ENCODE measurements around the gene RCAN1. TPM values are rescaled to one million over a fixed set of nuclear protein-coding genes. Genes with fewer than 3 reads are reported as not detected.
A peak's percentile ranks its signal among the peaks of the same experiment; 100 is the strongest.
"Not testable (repeated sequence)": the region's sequence is repeated elsewhere in the genome, so short reads cannot be mapped to it uniquely, and the experiment has no call there.

Gene RCAN1
- total RNA-seq, 6 donors from 2014 or later: 24.7 to 36.2 (median 29.4) TPM

DNA sequence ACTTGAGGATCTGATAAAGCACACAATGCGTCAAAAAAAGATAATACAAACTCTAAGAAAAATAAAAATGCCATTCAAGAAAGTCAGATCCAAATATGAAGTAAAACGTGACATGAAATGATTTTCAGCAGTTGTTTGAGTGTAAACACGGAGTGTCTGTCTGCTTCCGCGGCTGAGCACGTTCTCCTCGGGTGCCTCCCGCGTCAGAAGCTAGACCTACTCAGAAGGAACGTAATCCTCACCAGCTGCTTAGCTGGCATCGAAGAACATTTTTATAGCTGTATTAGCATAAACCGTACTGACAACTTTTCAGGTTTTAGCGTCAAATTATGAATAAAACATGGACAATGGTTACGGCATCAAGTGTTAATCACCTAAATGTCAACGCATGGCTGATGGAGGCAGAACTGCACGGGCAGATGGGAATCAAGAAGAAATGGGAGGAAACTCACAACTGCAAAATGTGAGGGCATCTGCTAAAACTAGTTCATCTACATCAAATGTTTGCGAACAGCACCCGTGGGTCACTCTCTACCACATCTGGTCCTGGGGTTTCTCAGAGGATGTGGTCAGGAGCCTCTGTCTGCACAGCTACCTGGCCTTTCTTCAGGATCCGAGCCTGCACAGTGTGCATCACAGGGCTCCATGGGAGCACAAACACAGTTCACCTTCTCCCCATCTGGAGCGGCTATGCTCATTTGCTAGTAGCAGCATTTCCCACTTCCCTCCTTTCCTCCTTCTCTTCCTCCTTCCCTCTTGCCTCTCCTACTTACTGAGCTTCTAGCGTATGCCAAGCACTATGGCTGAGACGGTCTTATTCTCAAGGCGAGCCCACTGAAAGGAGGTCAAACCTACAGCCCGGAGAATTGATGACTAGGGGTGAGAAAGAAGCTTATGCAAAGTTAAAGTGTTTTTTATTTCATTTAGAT is 40.0 kb downstream of the RCAN1 start:
- Histone ChIP-seq H3K27ac (peak overlapping the region in 1 of 4 donors; percentile 24), H3K9me3 (no peaks in the 10 kb centered on the region), H3K4me3 (no peak overlapping the region), H3K36me3 (no peaks in the 10 kb centered on the region), H3K27me3 (no peaks in the 10 kb centered on the region), H3K4me1 (peaks cover 6 to 14% (median 11%) of the 10 kb centered on the region in 4 donors)
- WGBS, 2 donors: 88 to 90% methylated on average over 24 of the region's 24 CpGs
- ATAC-seq (ENCODE audit: low FRiP score in 2 of 2) (no peak), DNase-seq (no peak)
- TF ChIP-seq POLR2A (IDR thresholded peaks at IDR 0.05): no peak
- TF ChIP-seq, protein P1, sequence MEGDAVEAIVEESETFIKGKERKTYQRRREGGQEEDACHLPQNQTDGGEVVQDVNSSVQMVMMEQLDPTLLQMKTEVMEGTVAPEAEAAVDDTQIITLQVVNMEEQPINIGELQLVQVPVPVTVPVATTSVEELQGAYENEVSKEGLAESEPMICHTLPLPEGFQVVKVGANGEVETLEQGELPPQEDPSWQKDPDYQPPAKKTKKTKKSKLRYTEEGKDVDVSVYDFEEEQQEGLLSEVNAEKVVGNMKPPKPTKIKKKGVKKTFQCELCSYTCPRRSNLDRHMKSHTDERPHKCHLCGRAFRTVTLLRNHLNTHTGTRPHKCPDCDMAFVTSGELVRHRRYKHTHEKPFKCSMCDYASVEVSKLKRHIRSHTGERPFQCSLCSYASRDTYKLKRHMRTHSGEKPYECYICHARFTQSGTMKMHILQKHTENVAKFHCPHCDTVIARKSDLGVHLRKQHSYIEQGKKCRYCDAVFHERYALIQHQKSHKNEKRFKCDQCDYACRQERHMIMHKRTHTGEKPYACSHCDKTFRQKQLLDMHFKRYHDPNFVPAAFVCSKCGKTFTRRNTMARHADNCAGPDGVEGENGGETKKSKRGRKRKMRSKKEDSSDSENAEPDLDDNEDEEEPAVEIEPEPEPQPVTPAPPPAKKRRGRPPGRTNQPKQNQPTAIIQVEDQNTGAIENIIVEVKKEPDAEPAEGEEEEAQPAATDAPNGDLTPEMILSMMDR (IDR thresholded peaks at IDR 0.05): no peak

DNA sequence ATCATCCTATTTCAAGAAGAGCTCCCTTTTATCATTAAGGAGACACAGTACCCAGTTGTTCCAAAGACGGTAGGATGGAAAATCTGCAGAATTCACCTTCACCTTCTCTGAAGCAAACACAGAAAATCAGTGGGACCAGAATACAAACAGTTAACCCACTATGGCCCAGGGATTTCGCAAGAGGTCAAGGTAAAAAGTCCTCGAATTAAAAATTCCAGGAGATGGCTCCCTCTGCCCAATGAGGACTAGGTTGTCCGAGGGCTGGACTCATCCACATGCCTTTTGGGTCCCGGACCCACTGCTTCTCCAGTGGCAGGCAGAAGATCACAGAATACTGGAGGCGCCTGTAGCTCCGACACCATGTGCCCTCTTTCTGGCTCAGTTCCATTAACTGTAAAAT is 42.9 kb downstream of the RCAN1 start:
- DNase-seq (no peak), ATAC-seq (ENCODE audit: low FRiP score in 2 of 2) (no peak)
- Histone ChIP-seq H3K9me3 (no peaks in the 10 kb centered on the region), H3K4me3 (no peak overlapping the region), H3K27me3 (no peaks in the 10 kb centered on the region), H3K27ac (no peak overlapping the region), H3K36me3 (no peaks in the 10 kb centered on the region), H3K4me1 (peaks cover 6 to 13% (median 10%) of the 10 kb centered on the region in 4 donors)
- 73 to 79% methylated on average over 7 of the region's 7 CpGs for WGBS, 2 donors
- no peak for TF ChIP-seq POLR2A (IDR thresholded peaks at IDR 0.05)
- no peak for TF ChIP-seq POLR2AphosphoS5 (IDR thresholded peaks at IDR 0.05)
- TF ChIP-seq, protein P1 (IDR thresholded peaks at IDR 0.05): no peak
- no peak for TF ChIP-seq EP300 (IDR thresholded peaks at IDR 0.05)

DNA sequence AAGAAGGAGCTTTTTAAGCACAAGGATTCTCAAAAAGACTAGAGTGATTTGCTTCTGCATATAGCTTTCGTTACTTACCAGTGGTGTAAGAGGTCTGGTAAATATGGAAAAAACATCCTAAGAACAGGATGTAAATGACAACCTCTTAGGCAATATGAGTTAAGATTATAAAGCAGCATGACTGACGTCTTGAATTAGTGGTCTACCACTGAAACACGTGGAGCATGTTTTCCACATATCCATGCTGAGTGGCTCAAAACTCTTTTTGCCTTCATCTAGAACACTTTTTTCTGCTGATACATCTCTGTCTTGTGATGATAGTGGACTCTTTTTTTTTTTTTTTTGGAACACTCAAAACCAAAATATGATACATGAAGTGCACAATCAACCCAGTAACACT is 44.6 kb downstream of the RCAN1 start:
- peak overlapping the region in 1 of 4 donors; percentile 32 for H3K27ac ChIP-seq
- no peak for DNase-seq
- H3K36me3 ChIP-seq: no peaks in the 10 kb centered on the region
- peak in 1 of 2 donors; percentile 34 for ATAC-seq (ENCODE audit: low FRiP score in 2 of 2)
- 50 to 58% methylated on average over 3 of the region's 3 CpGs for WGBS, 2 donors
- H3K9me3 ChIP-seq: no peaks in the 10 kb centered on the region
- no peak overlapping the region for H3K4me3 ChIP-seq
- TF ChIP-seq POLR2AphosphoS5 (IDR thresholded peaks at IDR 0.05): peak in 1 of 2 donors; percentile 45
- peak in 2 of 4 donors; percentile 66 to 79 for TF ChIP-seq EP300 (IDR thresholded peaks at IDR 0.05)
- TF ChIP-seq, protein P1 (IDR thresholded peaks at IDR 0.05): no peak
- TF ChIP-seq POLR2A (IDR thresholded peaks at IDR 0.05): peak in 1 of 4 donors; percentile 22
- H3K27me3 ChIP-seq: no peaks in the 10 kb centered on the region
- H3K4me1 ChIP-seq: peaks cover 0 to under 1% (median 0%) of the 10 kb centered on the region in 4 donors

DNA sequence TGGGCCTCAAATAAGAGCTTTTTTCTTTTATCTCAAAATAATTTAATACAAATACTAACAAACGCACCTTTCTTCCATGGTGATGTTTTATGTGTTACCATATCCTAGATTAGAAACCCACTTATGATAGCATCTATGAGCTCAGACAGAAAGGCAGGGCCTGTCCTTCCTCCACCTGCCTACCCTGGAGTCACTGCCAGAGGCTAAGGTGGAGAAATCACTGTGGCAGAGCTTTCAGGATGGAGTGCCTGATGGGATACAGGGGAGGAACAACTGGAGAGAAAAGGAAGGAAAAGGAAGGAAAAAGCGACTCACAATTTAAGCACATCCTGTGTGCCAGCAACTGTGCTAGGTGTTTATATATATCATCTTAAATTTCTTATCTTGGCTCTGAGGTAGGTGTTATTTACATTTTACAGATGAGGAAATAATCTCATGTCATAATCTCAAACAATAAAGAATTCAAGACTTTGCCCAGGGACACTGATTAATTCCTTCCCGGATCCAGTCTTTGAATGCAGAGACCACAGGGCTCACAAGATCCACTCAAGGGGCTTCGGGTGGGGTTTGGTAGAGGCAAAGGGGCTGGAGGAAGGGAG is 45.4 kb downstream of the RCAN1 start:
- no peaks in the 10 kb centered on the region for H3K4me1 ChIP-seq
- DNase-seq (no peak), ATAC-seq (ENCODE audit: low FRiP score in 2 of 2) (no peak)
- peak overlapping the region in 3 of 4 donors; percentile 32 to 46 (median 32) for H3K27ac ChIP-seq
- H3K9me3 ChIP-seq: no peaks in the 10 kb centered on the region
- TF ChIP-seq, protein P1 (IDR thresholded peaks at IDR 0.05): no peak
- no peak for TF ChIP-seq POLR2A (IDR thresholded peaks at IDR 0.05)
- TF ChIP-seq EP300 (IDR thresholded peaks at IDR 0.05): no peak
- TF ChIP-seq POLR2AphosphoS5 (IDR thresholded peaks at IDR 0.05): no peak
- WGBS, 2 donors: 83 to 93% methylated on average over 4 of the region's 4 CpGs
- no peak overlapping the region for H3K4me3 ChIP-seq
- no peaks in the 10 kb centered on the region for H3K36me3 ChIP-seq
- no peaks in the 10 kb centered on the region for H3K27me3 ChIP-seq

DNA sequence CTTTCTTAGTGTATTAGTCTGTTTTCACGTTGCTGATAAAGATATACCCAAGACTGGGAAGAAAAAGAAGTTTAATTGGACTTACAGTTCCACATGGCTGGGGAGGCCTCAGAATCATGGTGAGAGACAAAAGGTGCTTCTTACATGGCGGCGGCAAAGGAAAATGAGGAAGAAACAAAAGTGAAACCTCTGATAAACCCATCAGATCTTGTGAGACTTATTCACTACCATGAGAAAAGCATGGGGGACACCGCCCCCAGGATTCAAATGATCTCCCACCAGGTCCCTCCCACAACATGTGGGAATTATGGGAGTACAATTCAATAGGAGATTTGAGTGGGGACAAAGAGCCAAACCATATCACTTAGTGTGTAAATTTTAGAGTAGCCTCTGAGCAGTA is 46.1 kb downstream of the RCAN1 start:
- H3K9me3 ChIP-seq; H3K4me3 ChIP-seq; H3K36me3 ChIP-seq; H3K27me3 ChIP-seq; H3K27ac ChIP-seq; DNase-seq; H3K4me1 ChIP-seq; ATAC-seq (ENCODE audit: low FRiP score in 2 of 2): not testable (repeated sequence)
- 70 to 98% methylated on average over 4 of the region's 4 CpGs for WGBS, 2 donors
